ENCODE results near the gene ZNHIT6.

ZNHIT6 gene

DNA sequence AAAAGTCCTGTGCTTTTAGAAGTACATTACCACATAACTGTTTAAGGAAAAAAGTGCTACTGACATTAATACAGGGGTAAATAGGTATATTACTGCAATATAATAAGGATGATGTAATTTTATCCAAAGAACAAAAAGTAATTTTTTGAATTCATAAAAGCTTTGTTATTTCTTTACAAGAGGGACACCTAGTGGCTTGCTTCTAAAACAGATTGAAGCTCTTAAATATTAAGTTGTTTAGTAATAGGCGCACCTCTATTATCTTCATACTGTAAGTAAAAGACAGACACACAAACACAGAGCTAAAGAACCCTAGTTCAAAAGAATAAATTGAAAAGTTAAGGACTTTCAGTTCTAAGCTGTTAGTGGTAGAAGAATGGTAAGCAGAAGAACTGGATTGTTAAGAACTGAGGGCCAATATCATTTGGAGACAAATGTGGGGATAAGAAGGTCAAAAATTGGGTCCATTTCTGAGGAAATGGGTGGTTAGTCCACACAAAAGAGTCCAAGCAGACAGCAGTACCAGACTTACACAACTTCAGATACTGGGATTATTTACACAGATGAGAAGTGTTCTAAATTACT is 15.4 kb downstream of the ZNHIT6 start:
- DNase-seq (ENCODE audit: low read depth): peak; percentile 53
- TF ChIP-seq, protein P1, sequence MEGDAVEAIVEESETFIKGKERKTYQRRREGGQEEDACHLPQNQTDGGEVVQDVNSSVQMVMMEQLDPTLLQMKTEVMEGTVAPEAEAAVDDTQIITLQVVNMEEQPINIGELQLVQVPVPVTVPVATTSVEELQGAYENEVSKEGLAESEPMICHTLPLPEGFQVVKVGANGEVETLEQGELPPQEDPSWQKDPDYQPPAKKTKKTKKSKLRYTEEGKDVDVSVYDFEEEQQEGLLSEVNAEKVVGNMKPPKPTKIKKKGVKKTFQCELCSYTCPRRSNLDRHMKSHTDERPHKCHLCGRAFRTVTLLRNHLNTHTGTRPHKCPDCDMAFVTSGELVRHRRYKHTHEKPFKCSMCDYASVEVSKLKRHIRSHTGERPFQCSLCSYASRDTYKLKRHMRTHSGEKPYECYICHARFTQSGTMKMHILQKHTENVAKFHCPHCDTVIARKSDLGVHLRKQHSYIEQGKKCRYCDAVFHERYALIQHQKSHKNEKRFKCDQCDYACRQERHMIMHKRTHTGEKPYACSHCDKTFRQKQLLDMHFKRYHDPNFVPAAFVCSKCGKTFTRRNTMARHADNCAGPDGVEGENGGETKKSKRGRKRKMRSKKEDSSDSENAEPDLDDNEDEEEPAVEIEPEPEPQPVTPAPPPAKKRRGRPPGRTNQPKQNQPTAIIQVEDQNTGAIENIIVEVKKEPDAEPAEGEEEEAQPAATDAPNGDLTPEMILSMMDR (IDR thresholded peaks at IDR 0.05; ENCODE audit: insufficient read depth, low read depth, low read length, missing control alignments): peak; percentile 39
- H3K4me3 ChIP-seq (ENCODE audit: low read length): no peak overlapping the region

DNA sequence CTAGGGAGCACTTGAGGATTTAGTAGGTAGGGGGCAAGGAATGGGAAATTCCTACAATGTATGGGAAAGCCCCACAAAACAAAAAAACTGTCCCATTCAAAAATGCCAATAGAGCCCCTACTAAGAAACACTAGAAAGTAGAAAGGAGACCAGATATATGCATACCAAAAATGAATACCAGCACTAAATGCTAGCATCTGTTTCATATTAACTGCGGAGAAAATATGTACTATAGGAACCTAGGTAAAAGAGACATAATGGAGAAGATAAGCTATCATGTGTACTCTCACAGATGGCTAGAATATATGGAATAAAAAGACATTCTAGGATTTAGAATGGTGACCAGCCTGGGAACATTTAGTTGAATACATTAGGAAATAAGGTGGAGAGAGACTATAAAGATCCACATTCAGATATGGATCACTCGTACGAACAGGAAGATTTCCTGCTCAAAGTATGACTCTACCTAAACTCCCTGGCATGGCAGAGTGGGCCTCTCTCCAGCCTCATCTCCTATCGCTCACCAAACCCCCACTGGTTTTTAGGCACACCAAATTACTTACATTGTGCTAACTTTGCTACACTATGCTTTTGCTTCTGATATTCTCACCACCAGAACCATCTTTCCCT is 18.3 kb downstream of the ZNHIT6 start:
- no peak overlapping the region for H3K4me3 ChIP-seq (ENCODE audit: low read length)
- no peak for DNase-seq (ENCODE audit: low read depth)

DNA sequence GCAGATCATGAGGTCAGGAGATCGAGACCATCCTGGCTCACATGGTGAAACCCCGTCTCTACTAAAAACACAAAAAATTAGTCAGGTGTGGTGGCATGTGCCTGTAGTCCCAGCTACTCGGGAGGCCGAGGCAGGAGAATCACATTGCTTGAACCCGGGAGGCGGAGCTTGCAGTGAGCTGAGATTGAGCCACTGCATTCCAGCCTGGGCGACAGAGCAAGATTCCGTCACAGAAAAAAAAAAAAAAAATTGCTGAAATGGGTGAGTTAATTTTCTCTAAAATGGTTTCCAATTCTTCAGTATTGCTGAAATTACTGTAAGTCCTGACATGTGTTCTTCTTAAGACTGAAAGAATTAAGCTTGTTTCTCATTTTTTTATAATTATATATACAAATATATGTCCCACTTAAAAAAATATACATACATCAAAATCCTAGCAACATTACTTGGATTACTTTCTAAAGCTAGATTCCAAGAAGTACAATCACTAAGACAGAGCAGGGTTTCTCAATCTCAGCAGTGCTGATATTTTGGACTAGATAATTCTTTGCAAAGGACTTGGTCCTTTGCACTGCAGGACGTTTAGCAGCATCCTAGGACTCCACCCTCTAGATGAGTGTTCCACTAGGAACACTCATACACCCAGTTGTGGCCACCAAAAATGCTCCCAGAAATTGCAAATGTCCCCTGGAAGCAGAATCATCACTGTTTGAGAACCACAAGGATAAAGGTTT is 24.8 kb downstream of the ZNHIT6 start:
- H3K4me3 ChIP-seq (ENCODE audit: low read length): no peak overlapping the region
- TF ChIP-seq, protein P1 (IDR thresholded peaks at IDR 0.05; ENCODE audit: insufficient read depth, low read depth, low read length, missing control alignments): no peak
- no peak for DNase-seq (ENCODE audit: low read depth)

More for the DNA sequence above, 18.3 kb downstream of the ZNHIT6 start:
- TF ChIP-seq, protein P1 (IDR thresholded peaks at IDR 0.05; ENCODE audit: insufficient read depth, low read depth, low read length, missing control alignments): no peak

DNA sequence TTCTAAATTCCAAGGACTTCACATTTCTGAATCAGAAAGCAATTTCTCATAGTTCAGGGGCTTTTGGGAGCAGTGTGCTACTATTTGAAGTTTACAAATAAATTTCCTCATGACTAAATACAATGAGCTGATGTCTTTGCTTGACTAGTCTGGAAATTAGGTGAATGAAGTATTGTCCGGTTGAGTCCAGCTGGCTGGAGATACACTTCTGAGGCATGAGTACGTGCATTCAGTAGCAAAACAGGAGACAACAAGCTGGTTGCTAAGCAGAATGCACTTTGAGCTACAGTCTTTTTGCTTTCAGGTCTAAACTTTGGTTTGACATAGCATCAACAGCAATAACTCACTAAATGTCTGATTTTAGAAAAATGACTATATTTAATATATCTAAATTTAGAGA is 27.1 kb downstream of the ZNHIT6 start:
- TF ChIP-seq, protein P1 (IDR thresholded peaks at IDR 0.05; ENCODE audit: insufficient read depth, low read depth, low read length, missing control alignments): no peak
- no peak overlapping the region for H3K4me3 ChIP-seq (ENCODE audit: low read length)
- DNase-seq (ENCODE audit: low read depth): no peak

DNA sequence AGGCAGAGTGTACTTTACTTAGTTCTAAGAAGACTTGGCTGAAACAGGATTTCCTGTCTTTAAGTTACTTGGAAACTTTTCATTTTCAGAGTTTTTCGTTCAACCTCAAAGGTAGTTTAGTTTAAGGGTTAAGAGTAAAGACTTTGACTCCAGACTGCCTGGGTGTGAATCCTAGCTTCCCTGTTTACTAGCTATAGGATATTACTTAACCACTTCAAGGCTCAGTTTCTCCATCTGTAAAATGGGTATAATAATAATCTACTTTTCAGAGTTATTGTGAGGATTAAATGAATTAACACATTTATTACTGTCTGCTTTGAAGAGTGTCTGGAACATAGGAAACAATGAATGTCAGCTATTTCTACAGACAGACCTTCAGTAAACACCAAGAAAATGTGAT is 30.0 kb downstream of the ZNHIT6 start:
- no peak for DNase-seq (ENCODE audit: low read depth)
- TF ChIP-seq, protein P1 (IDR thresholded peaks at IDR 0.05; ENCODE audit: insufficient read depth, low read depth, low read length, missing control alignments): no peak
- H3K4me3 ChIP-seq (ENCODE audit: low read length): no peak overlapping the region

DNA sequence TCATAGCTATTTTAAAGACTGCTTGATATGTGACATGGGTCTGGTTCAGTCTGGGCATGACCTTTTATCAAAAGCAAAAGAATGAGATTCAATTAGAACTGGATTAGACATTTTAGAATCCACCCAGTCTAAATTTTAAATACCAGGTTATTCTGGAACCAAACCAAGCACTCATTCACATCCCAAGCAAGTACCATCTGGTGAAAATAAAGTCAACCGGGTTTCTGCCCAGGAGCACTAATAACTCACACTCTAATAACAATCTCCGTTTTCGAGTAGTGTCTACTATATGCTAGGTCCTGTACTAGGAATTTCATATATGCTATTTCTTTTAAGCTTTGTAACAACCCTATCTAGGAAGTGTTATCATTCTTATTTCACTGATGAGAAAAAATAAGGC is 30.6 kb downstream of the ZNHIT6 start:
- DNase-seq (ENCODE audit: low read depth): no peak
- H3K4me3 ChIP-seq (ENCODE audit: low read length): no peak overlapping the region
- TF ChIP-seq, protein P1 (IDR thresholded peaks at IDR 0.05; ENCODE audit: insufficient read depth, low read depth, low read length, missing control alignments): no peak
